ENCODE data around the gene NKX3-2. TPM values are rescaled to one million over a fixed set of nuclear protein-coding genes. Genes with fewer than 3 reads are reported as not detected.

Gene NKX3-2
- total RNA-seq (2013; cell fraction: nucleolus; rRNA removed): not detected in 2 replicates
- total RNA-seq (2014; rRNA removed): not detected in 2 replicates
- not detected in 2 replicates for total RNA-seq (2014; rRNA removed; fragmentation: Illumina TruSeq; extraction: Trizol)
- total RNA-seq (2021): not detected in 2 replicates
- polyA plus RNA-seq (2011; ENCODE audit: low read depth): not detected
- not detected in 2 replicates for polyA plus RNA-seq (2011; rRNA removed)
- polyA plus RNA-seq (2011; cell fraction: cytosol; rRNA removed): not detected in 2 replicates
- not detected in 2 replicates for polyA plus RNA-seq (2011; cell fraction: nucleus; rRNA removed)
- not detected in 2 replicates for polyA plus RNA-seq (2012)
- polyA plus RNA-seq (2014; fragmentation: Illumina TruSeq; extraction: Trizol): not detected in 2 replicates
- not detected for polyA plus RNA-seq (2014; fragmentation: Nextera tagmentation; extraction: Ambion mirVana)
- polyA plus RNA-seq (2014; rRNA removed): 0.10 TPM in 1 of 2 replicates, not detected in the other
- polyA plus RNA-seq (2016; fragmentation: Nextera tagmentation; extraction: Ambion mirVana): not detected
- polyA minus RNA-seq (2011; rRNA and poly(A)+ RNA removed): not detected in 2 replicates
- polyA minus RNA-seq (2011; cell fraction: cytosol; rRNA and poly(A)+ RNA removed): not detected in 2 replicates
- not detected in 2 replicates for polyA minus RNA-seq (2011; cell fraction: nucleus; rRNA and poly(A)+ RNA removed)
- Bru-seq, nascent RNA: not detected
- percentile 17 among the genes with signal in this experiment for BruChase-seq, experiment 1, labeled RNA remaining after a 6-hour chase
- BruChase-seq, experiment 2, labeled RNA remaining after a 2-hour chase: not detected
- long read RNA-seq, experiment 1: 0 reads
- long read RNA-seq, experiment 2: 0 reads

DNA sequence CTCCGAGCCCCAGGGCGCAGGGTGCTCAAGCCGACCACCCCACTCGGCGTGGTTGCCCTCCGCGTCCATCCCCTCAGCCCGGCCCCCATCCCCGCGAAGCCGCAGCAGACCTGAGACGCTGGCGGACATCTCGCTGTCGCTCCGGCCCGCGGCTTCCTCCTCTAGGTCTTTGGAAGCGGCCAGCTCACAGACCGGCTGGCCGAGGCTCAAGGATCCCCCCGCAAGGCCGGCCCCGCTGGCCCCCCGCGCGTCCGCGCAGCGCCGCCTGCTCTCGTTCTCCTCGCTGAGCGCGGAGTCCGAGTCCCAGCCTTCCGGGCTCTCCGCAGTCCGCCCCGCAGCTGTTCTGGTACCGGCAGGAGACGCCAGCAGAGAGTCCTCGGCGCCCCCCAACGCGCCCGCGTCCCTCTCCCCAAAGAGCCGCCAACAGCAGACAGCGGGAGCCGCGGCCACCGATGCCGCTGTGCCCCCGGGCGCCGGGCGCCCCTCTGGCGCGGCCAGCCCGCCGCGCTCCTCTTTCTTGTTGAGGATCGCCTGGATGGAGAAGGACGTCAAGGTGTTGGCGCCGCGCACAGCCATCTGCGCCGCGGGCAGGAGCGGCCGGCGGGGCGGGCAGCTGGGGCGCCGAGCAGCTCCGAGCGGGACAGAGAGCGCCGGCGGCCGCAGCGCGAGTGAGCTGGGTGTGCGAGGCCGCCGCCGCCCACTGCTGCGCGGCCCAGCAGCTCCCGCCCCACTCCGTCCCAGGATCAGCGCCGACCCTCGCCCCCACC is at the start of gene NKX3-2:
TSS of gene NKX3-2 (minus strand) at position 670 of the 767 bp plus-strand sequence. CDS start at position 576, 94 bp downstream.
- in situ Hi-C loops (cut with MboI): loop anchor here (25.0 kb wide), 1 partner anchor 1782 kb away; no protein-coding TSS in a partner anchor
- Histone ChIP-seq H4K20me1 (ENCODE audit: control insufficient read depth, insufficient read depth) (no peaks in the 10 kb centered on the region), H3K4me2 (ENCODE audit: control insufficient read depth, insufficient read depth) (peak within 1 kb of the TSS; percentile 71), H2AFZ (ENCODE audit: control insufficient read depth, low read depth, low read length) (peak within 1 kb of the TSS; percentile 3; the same call in 1 of the 2 replicates), H3K9me3 (replicated peaks; ENCODE audit: control insufficient read depth, insufficient read depth, low read length) (no peaks in the 10 kb centered on the region; the same call in 2 of the 3 replicates), H3K9ac (ENCODE audit: control insufficient read depth, insufficient read depth, low read length) (no peak within 1 kb of the TSS), H3K79me2 (ENCODE audit: control insufficient read depth, insufficient read depth, low read length) (no peaks in the 10 kb centered on the region), H3K27ac (ENCODE audit: control insufficient read depth, insufficient read depth) (no peak within 1 kb of the TSS), H3K4me3 (peak within 1 kb of the TSS; percentile 17; the same call in 1 of the 2 replicates), H3K36me3 (ENCODE audit: control insufficient read depth in 2 of 2, insufficient read depth in 2 of 2, low read length in 1 of 2) (no peaks in the 10 kb centered on the region), H3K27me3 (replicated peaks in 1 of 2; ENCODE audit: control insufficient read depth in 2 of 2, insufficient read depth in 2 of 2, low read length in 1 of 2) (peaks cover 25 to 43% of the 10 kb centered on the region in 2 experiments), H3K4me1 (ENCODE audit: control insufficient read depth, insufficient read depth, low read length) (no peaks in the 10 kb centered on the region; the same call in 1 of the 2 replicates)
- SMC1A ChIA-PET (ENCODE audit: uncharacterized antibody, unreplicated experiment): no interaction called here
- no peak for FAIRE-seq
- POLR2A ChIA-PET: no interaction called here
- ATAC-seq: no peak
- intact Hi-C loops (cut with micrococcal nuclease; ENCODE audit: unreplicated experiment): loop anchor here (10.0 kb wide), 1 partner anchor 469 kb away; no protein-coding TSS in a partner anchor
- BruUV-seq (replicated peaks): no TSS peak
- no peak for DNase-seq (ENCODE audit: low read depth, low spot score)
- 61% methylated on average over 45 of the region's 96 CpGs for WGBS (ENCODE audit: insufficient coverage, insufficient replicate concordance, low lambda C conversion rate, missing lambda C conversion rate)
- RAD21 ChIA-PET (ENCODE audit: unreplicated experiment): interaction anchor here (0.6 to 0.9 kb wide), 2 partner anchors 692 to 812 kb away, joined by 3 read pairs; no protein-coding TSS in a partner anchor
- peak; percentile 76 for TF ChIP-seq SUZ12 (IDR thresholded peaks at IDR 0.05; ENCODE audit: unreplicated experiment)
- TF ChIP-seq, protein P1, sequence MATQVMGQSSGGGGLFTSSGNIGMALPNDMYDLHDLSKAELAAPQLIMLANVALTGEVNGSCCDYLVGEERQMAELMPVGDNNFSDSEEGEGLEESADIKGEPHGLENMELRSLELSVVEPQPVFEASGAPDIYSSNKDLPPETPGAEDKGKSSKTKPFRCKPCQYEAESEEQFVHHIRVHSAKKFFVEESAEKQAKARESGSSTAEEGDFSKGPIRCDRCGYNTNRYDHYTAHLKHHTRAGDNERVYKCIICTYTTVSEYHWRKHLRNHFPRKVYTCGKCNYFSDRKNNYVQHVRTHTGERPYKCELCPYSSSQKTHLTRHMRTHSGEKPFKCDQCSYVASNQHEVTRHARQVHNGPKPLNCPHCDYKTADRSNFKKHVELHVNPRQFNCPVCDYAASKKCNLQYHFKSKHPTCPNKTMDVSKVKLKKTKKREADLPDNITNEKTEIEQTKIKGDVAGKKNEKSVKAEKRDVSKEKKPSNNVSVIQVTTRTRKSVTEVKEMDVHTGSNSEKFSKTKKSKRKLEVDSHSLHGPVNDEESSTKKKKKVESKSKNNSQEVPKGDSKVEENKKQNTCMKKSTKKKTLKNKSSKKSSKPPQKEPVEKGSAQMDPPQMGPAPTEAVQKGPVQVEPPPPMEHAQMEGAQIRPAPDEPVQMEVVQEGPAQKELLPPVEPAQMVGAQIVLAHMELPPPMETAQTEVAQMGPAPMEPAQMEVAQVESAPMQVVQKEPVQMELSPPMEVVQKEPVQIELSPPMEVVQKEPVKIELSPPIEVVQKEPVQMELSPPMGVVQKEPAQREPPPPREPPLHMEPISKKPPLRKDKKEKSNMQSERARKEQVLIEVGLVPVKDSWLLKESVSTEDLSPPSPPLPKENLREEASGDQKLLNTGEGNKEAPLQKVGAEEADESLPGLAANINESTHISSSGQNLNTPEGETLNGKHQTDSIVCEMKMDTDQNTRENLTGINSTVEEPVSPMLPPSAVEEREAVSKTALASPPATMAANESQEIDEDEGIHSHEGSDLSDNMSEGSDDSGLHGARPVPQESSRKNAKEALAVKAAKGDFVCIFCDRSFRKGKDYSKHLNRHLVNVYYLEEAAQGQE (IDR thresholded peaks at IDR 0.05; ENCODE audit: low read depth, low read length): no peak
- TF ChIP-seq MEF2B (IDR thresholded peaks at IDR 0.05; ENCODE audit: partially characterized antibody, poor library complexity, severe bottlenecking): no peak
- no peak for TF ChIP-seq GABPA (IDR thresholded peaks at IDR 0.05; ENCODE audit: low read depth)
- CTCF ChIA-PET: no interaction called here
